HG02970 (cell line): ENCODE data around the gene MAST4.

Experiments
- ATAC-seq: cut with Tn5 transposase; IDR thresholded peaks from one replicate; pipeline ENCODE4 v1.9.1; 2021; ENCODE audit warnings: mild to moderate bottlenecking, moderate library complexity, moderate number of reproducible peaks; ENCODE audit not compliant: unreplicated experiment, low FRiP score

Gene MAST4

DNA sequence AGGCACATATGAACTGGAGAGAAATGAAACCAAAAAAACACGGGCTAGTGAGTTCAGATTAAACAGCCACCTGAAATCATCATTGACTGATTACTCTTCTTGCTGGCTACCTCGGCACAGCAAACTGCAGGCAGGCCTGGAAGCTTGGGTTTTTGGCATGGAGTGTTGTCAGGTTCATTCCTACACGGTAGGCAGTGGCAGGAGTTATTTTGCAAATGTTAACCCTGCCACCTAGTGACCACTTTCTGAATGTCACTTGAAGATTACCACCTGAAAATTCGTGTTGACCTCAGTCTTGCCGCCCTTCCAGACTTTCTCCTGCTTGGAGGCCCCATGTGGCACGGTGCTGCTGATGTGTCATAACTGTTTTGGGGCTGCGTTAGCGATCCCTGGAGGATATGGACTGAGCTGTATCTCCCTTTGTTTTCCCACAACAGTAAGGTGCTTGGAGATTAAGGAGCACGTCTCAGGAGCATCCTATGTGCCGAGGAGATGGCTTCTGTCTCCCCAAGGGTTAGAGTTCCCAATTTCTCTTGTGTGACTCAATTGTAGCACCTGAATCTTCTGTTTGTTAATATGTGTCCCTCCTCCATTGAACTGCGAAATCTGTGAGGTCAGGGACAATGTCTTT lies 613.1 kb downstream of the MAST4 start:
- ATAC-seq = no peak

DNA sequence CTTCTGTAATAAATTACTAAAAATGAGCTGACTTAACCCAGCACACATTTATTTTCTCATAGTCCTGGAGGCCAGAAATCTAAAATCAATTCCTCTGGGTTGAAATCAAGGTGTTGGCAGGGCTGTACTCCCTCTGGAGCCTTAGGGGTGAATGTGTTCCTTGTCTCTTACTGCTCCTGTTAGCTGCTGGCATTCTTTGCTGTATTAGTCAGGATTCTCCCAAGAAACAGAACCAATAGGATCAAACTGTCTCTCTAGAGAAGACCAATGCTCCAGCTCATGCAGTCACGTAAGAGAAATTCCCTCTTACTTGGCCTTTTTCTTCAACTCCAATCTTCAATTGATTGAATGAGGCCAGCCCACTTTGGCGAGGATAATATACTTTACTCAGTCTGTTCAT lies 615.7 kb downstream of the MAST4 start:
- no peak for ATAC-seq

DNA sequence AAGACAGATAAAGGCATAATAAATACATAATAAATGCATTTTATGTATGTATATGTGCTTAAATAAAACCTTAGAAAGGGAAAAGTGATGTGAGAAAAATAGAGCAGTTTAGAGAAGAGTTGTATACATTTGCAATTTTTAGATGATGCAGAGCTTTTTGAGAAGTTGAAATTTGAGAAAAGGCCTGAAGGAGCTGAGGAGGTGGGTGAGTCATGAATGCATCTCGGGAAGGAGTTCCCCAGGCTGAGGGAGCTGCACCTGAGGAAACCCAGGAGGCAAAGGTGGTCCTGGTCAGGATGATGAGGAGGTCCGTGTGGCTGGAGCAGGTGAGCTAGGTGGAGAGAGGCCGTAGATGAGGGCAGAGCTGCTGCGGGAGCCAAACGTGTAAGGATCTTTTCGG lies 617.8 kb downstream of the MAST4 start:
- ATAC-seq = no peak

DNA sequence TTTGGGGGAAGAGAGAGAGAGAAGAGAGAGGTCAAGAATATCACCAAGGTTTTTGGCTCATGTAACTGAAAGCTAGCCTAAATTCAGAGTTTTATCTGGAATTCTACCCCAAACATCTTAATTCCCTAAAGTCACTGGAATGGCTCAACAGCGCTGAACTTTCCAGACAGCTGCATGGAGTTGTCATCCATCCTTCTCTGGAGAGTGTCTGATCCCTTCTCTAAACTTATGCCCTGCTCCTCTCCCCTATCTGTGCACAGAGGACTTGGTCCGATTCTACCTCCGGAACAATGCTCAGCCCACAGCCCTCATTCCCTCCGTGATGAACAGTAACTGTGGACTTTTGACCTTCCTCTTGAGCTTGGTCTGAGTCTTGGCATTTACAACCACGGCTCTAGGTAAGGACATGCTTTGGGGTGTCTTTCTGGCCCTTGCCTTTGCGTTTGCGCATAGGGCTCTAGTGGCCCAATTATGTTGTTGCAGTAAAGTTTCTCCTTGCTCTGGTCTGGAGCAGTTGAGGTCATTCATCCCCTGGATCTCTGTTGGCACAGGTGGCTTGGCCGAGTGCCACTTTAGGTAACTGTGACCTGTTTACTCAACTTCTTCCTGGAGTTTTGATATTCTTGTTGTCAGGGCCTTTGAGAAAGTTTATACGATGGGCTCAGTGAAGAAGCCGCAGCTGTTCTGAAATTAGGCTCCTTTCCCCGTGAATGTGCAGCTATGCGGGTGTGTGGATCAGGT lies 618.7 kb downstream of the MAST4 start:
- no peak for ATAC-seq

DNA sequence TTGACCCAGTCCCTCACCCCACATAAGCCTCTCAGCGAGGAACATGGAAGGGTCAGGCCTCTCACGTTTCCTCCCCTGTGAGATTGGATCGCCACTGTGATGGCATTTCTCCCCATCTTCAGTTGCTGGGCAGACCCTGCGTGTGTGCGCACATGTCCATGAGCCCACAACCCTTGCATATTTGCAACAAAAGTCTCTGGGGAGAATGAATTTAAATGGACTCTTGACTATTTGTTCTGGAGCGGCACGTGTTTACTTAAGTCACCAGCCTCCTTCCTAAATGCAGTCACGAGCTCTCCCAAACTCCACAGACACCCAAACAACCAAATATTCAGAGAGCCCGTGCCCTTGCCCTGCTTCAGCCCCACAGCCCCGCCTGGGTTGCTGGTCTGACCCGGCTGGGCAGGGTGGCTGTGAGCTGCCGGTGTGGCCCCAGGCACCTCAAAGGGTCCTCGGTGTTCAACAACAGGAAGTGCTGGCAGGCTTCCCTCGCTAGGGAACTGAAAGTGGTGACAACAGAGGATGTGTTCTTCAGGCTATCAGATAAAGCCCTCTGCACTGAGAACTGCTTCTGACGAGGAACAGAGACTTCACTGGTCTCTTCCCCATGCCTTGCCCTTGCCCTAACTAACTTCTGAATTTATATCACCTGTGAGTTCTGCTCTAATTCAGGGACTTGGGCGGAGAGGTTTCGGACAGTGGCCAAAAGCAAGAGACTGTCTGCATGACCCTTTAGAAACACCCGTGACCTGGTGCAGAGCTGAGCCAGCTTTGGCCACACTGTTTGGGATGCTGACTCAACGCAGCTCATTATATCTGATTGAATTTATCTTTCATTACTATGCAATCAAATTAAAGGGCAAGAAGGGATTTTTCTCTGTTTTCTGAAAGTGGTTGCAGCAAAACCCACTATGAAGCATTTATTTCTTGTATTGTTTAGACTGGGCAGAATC lies 619.6 kb downstream of the MAST4 start:
- ATAC-seq = peak; percentile 97

DNA sequence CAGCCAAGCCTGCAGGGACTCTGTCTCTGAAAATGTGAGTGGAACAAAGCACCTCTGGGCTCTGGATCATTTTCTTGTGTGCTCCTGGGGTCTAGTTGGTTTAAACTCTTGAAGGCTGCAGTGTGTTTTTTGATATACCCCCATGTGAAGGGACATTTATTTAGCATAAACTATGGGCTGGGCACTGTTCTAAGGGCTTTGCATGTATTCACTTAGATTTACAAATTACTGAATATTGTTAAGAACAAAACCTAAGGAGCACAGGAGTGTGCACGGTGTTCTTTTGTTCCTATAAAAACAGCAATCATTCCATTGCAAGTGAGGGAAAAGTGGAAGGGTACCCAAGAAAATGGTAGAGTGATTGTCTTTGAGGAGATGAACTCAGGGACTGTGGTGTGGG lies 620.4 kb downstream of the MAST4 start:
- ATAC-seq = no peak
